ENCODE data around the gene SLFN12L.

The SLFN12L gene

DNA sequence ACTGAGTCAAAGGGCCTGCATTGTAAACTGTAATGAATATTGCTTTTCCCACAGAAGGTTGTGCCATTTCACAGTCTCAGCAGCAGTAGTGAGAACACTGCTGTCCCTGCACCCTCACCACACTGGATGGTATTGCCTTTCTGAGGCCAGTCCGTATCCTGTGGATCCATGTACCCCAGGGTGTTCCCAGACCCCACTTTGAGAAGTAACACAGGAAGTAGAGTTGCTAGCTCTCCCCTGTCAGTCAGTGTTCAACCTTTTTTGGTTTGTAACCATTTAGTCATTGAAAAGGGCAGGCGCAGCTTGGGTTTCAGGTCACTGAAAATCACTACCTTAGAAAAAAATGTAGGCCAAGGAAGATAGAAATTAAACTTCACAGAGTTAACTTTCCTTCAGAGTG lies 37.9 kb downstream of the SLFN12L start:
- H4K20me1 ChIP-seq (ENCODE audit: insufficient read depth, low read length): no peaks in the 10 kb centered on the region
- H3K36me3 ChIP-seq (ENCODE audit: insufficient read depth, low read length): no peaks in the 10 kb centered on the region
- H3K4me1 ChIP-seq (ENCODE audit: insufficient read depth, low read length, severe bottlenecking): no peaks in the 10 kb centered on the region
- no peak overlapping the region for H3K9ac ChIP-seq (ENCODE audit: low read length)
- H3F3A ChIP-seq (ENCODE audit: insufficient read depth, low read length): no peaks in the 10 kb centered on the region
- no peaks in the 10 kb centered on the region for H3K27me3 ChIP-seq (ENCODE audit: insufficient read depth, low read length)
- no peak overlapping the region for H2AFZ ChIP-seq (ENCODE audit: low read length)
- no peak overlapping the region for H3K4me3 ChIP-seq (ENCODE audit: low read depth, low read length, poor library complexity, severe bottlenecking)
- no peaks in the 10 kb centered on the region for H3K9me2 ChIP-seq (ENCODE audit: low read depth, low read length)
- TF ChIP-seq EZH2 (IDR thresholded peaks at IDR 0.05; ENCODE audit: borderline replicate concordance, low read length): no peak
- TF ChIP-seq, protein P1, sequence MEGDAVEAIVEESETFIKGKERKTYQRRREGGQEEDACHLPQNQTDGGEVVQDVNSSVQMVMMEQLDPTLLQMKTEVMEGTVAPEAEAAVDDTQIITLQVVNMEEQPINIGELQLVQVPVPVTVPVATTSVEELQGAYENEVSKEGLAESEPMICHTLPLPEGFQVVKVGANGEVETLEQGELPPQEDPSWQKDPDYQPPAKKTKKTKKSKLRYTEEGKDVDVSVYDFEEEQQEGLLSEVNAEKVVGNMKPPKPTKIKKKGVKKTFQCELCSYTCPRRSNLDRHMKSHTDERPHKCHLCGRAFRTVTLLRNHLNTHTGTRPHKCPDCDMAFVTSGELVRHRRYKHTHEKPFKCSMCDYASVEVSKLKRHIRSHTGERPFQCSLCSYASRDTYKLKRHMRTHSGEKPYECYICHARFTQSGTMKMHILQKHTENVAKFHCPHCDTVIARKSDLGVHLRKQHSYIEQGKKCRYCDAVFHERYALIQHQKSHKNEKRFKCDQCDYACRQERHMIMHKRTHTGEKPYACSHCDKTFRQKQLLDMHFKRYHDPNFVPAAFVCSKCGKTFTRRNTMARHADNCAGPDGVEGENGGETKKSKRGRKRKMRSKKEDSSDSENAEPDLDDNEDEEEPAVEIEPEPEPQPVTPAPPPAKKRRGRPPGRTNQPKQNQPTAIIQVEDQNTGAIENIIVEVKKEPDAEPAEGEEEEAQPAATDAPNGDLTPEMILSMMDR (IDR thresholded peaks at IDR 0.05; ENCODE audit: low read length): no peak
- H3K79me2 ChIP-seq (ENCODE audit: insufficient read depth, low read length): no peaks in the 10 kb centered on the region
- H3K4me2 ChIP-seq (ENCODE audit: low read length): no peak overlapping the region
- no peak overlapping the region for H3K27ac ChIP-seq (ENCODE audit: low read depth, low read length, poor library complexity, severe bottlenecking)
- no peaks in the 10 kb centered on the region for H3K9me3 ChIP-seq (ENCODE audit: low read length)

DNA sequence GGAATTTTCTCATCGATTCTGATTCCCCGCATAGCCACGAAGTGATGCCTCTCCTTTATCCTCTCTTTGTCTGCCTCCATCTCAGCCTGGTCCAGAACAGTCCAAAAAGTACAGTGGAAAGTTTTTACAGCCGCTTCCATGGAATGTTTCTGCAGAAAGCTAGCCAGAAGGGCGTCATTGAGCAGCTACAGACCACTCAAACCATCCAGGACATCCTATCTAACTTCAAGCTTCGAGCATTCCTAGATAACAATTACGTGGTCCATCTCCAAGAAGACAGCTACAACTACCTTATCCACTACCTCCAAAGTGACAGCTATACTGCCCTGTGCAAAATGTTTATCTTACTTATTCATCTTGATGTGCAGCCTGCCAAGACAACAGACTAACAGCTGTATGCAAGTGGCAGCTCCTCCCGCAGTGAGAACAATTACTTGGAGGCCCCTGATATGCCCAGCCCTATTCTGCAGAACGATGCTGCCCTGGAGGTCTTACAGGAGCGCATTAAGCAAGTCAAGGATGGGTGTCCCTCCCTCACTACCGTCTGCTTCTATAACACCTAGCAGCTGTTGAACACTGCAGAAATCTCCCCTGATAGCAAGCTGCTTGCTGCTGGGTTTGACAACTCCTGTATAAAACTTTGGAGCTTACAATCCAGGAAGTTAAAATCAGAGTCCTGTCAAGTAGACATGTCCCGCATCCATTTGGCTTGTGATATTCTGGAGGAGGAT lies 38.9 kb downstream of the SLFN12L start:
- no peak for TF ChIP-seq EZH2 (IDR thresholded peaks at IDR 0.05; ENCODE audit: borderline replicate concordance, low read length)
- TF ChIP-seq, protein P1 (IDR thresholded peaks at IDR 0.05; ENCODE audit: low read length): no peak

DNA sequence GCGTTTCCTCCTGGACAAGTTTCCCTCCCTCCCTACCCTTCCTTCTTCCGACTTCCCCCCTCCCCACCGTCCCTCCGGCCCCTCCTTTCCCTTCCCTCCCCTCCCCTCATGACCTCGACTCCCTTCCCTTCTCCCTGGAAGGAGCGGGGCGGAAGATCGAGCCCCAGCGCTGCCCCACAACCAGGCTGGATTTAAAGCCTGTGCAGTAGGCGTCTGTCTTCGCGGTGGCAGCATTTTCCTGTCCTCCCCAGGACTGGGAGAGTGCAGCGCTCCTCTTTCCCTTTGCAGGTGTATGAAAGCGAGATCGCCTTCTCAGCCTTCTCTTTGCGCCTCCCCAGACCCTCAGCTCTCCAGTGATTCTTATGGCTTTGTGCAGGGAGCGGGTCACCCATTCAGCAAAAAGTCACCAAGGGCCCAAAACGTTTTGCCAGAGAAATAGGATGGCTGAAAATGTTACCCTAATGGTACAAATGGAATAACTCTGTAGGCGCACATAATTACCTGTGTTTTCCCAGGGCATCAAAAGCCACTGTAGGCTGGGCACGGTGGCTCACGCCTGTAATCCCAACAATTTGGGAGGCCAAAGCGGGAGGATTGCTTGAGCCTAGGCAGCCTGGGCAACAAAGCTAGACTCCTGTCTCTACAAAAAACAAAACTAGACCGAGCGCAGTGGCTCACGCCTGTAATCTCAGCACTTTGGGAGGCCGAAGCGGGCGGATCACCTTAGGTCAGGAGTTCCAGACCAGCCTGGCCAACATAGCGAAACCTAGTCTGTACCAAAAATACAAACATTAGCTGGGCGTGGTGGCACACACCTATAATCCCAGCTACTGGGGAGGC lies 40.8 kb downstream of the SLFN12L start:
- Histone ChIP-seq H3K9me2 (ENCODE audit: low read depth, low read length) (no peaks in the 10 kb centered on the region), H3K9ac (ENCODE audit: low read length) (no peak overlapping the region), H3K4me3 (ENCODE audit: low read depth, low read length, poor library complexity, severe bottlenecking) (no peak overlapping the region), H2AFZ (ENCODE audit: low read length) (no peak overlapping the region), H3K4me2 (ENCODE audit: low read length) (no peak overlapping the region), H3K79me2 (ENCODE audit: insufficient read depth, low read length) (no peaks in the 10 kb centered on the region), H3K4me1 (ENCODE audit: insufficient read depth, low read length, severe bottlenecking) (no peaks in the 10 kb centered on the region), H3K36me3 (ENCODE audit: insufficient read depth, low read length) (no peaks in the 10 kb centered on the region), H3K27ac (ENCODE audit: low read depth, low read length, poor library complexity, severe bottlenecking) (no peak overlapping the region), H4K20me1 (ENCODE audit: insufficient read depth, low read length) (no peaks in the 10 kb centered on the region), H3K9me3 (ENCODE audit: low read length) (no peaks in the 10 kb centered on the region), H3K27me3 (ENCODE audit: insufficient read depth, low read length) (no peaks in the 10 kb centered on the region), H3F3A (ENCODE audit: insufficient read depth, low read length) (no peaks in the 10 kb centered on the region)
- TF ChIP-seq, protein P1 (IDR thresholded peaks at IDR 0.05; ENCODE audit: low read length): no peak
- no peak for TF ChIP-seq EZH2 (IDR thresholded peaks at IDR 0.05; ENCODE audit: borderline replicate concordance, low read length)

More for the DNA sequence above, 38.9 kb downstream of the SLFN12L start:
- Histone ChIP-seq H3K4me3 (ENCODE audit: low read depth, low read length, poor library complexity, severe bottlenecking) (no peak overlapping the region), H3K4me2 (ENCODE audit: low read length) (no peak overlapping the region), H3K9ac (ENCODE audit: low read length) (no peak overlapping the region), H4K20me1 (ENCODE audit: insufficient read depth, low read length) (no peaks in the 10 kb centered on the region), H3K27ac (ENCODE audit: low read depth, low read length, poor library complexity, severe bottlenecking) (no peak overlapping the region), H3K27me3 (ENCODE audit: insufficient read depth, low read length) (no peaks in the 10 kb centered on the region), H3K36me3 (ENCODE audit: insufficient read depth, low read length) (no peaks in the 10 kb centered on the region), H3F3A (ENCODE audit: insufficient read depth, low read length) (no peaks in the 10 kb centered on the region), H2AFZ (ENCODE audit: low read length) (no peak overlapping the region), H3K79me2 (ENCODE audit: insufficient read depth, low read length) (no peaks in the 10 kb centered on the region), H3K9me3 (ENCODE audit: low read length) (no peaks in the 10 kb centered on the region), H3K4me1 (ENCODE audit: insufficient read depth, low read length, severe bottlenecking) (no peaks in the 10 kb centered on the region), H3K9me2 (ENCODE audit: low read depth, low read length) (no peaks in the 10 kb centered on the region)
